HG02840 (cell line): ENCODE data around the gene TMOD1.

Experiments used
- ATAC-seq: cut with Tn5 transposase; IDR thresholded peaks from one replicate; pipeline ENCODE4 v1.9.1; 2021; ENCODE audit warnings: mild to moderate bottlenecking, moderate library complexity, moderate number of reproducible peaks; ENCODE audit not compliant: unreplicated experiment, low FRiP score

TMOD1 gene

DNA sequence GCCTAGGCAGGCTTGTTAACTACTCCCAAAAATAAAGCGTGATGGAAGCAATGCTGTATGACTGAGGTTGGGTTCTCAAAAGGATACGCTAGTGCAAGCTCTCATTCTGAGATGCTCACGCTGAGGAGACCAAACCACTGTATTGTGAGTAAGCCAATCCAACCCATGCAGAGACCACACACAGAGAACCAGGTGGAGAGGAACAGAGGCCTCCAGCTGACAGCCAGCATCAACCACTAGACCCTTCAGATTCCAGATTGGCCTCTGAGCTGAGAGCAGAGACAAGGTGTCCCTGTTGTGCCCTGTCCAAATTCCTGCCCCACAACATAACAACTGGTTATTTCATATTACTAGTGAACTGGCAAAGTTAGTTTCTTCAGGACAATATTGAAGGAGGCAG lies 127.2 kb downstream of the TMOD1 start:
- ATAC-seq: no peak

DNA sequence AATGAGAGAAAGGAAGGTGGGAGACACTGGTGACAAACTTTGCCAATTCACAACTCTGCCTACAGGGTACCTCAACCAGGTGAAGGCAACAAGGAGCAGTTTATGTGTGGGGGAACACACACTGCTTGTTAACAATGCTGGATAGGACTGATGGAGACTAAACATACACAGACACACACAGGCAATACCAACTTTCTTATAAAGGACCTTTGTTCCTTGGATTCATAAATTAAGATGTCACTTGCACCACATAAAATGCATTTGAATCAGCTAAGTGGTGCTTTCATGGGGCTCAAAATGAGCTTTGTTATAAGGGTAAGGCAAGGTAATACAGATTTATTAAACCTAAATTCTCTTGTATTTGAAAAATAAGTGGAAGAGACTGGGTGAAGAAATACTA lies 127.7 kb downstream of the TMOD1 start:
- ATAC-seq: no peak

DNA sequence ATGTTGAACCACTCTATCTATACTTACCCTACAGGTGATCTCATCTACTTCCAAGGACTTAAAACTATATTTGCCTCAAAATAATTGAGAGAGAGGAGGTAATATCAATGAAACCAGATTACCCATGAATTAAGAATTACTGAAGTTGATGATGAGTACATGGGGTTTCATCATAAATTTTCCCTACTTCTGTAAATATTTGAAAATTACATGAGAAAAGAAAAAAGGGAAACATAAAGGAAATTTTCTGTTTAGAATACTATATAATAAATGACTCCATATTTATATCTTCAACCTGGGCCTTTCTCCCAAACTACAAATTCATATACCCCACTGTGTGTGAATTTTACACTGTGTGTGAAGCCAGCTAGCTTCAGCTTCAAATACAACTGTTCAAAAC lies 129.1 kb downstream of the TMOD1 start:
- ATAC-seq: no peak

DNA sequence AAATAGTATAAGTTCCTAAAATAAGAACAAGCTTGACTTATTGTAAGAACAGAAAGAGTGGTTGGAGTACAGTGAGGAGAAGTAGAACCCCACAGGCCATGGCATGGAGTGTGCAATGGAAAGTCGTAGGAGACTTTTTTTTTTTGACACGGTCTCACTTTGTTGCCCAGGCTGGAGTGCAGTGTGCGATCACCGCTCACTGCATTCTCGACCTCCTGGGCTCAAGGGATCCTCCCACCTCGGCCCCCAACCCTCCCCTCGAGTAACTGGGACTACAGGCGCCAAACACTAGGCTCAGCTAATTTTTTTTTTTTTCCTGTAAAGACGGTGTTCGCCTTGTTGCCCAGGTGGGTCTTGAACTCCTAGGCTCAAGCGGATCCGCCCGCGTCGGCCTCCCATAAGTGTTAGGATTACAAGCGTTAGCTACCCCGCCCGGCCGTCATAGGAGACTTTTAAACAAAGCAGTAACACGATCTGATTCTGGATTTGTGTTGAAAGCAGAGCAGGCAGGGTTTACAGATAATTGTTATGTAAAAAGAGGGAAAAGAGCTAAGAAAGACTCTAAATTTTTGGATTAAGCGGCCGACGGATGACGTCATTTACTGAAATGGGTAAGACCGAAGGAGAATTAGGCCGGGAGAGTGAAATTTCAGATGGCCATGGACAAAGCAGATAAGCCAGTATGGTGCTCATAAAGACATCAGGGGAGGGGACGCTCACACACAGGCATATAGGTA lies 130.9 kb downstream of the TMOD1 start:
- peak; percentile 13 for ATAC-seq

DNA sequence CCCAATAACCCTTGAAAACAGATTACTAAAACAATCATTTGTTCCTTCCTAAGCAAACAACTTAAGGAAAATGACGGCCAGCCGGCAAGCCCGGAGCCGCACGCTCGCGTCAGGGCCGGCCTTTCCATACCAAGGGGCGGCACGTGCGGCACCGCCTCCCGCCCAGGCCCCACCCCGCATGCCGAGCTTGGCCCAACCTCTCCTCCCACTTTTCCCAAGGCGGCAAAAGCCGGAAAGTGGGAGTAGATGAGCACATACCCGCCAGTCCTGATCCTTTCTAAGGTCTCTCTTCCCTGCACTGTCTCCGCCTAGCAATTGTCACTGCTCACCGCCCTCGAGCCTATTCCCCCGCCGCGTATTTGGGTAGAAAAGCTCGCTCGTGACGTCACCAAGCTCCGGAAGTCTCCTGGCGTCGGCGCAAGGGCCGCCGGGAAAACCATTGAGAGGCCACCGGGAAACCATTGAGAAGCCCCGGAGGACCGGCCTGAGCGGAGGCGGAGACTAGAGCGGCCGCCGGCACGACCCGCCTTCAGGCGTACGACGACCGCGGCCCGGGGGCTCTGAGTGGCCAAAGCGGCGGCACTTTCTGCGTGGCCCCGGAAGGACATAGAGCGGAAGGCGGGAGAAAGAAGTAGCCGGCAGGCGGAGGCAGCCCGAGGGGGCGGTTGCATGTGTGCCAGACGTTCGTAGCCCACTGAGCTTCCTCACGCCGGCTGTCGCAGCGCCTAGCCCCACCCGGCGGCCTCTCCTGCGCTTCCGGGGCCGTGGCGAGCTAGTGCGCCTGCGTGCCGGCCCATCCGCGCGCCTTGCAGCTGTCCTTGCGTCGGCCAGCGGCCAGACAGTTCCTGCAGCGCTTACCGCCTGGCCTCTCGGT lies 131.8 kb downstream of the TMOD1 start, which contains the start of the genes NCBP1 and TSTD2:
NCBP1 (plus strand) TSS at position 837 of the 874 bp plus-strand sequence. CDS start 61 bp downstream, outside the sequence.
TSTD2 (minus strand) TSS at position 384 of the 874 bp plus-strand sequence. CDS start 5,806 bp downstream, outside the sequence.
- peak; percentile 90 for ATAC-seq

DNA sequence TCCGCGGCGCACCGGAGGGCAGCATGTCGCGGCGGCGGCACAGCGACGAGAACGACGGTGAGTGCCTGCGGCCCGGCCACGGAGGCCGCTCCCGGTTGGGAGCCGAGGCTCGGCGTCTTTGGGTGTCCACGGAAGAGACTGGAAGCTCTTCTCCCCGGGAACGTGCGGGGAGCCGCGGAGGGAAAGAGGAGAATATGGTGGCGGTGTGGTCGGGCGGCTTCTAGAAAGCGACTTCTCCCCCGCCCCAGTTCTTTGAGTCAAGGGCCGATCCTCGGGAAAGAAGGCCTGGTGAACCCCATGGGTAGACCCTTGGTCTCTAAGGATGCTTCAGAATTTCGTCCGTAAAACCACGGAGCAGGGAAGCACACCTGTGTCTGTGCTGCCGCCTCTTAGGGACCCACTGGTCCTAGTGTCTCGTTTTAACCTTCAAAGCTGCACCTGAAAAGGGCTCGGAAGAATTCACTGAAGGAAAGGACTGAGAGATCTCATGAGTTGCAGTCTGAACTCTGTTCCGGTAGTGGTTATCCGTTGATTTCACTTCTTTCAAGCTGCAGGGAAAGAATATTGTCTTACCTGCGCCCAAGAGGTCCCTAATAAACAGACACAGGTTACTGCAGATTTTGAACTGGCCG lies 132.5 kb downstream of the TMOD1 start:
- ATAC-seq: no peak

DNA sequence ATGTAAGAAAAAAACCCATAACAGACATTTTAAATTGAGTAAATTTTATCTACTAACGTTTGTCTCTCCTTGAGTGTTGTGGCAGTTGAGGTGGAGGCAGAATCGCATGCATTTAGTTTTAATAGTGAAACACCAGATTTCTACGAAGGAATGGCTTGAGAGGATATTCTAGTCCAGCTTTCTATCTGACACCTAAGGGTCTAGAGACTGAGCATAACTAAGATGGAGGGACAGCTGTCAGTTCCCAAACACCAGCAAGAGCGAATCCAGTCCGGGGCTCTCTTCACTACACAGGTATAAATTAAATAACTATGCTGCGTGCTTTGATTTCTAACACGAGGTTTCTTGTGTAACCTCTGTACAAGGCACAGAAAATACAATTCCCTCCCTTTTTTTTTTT lies 133.6 kb downstream of the TMOD1 start:
- ATAC-seq: no peak

DNA sequence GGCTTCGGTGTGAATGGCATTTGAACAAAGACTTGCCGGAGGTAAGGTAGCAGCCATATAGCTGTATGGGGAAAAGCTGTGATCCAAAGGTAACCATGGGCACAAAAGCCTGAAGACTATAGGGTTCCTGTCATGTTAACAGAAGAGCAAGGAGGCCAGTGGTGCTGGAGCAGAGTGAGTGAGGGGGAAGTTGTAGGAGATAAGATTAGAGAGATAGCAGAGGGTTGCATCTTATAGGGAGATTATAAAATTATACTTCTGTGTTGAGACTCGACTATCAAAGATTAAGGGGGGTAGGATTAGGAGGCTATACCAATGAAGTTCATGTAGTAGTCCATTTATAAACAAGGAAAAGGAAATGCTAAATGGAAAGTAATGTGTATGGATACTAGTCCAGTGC lies 135.4 kb downstream of the TMOD1 start:
- no peak for ATAC-seq

DNA sequence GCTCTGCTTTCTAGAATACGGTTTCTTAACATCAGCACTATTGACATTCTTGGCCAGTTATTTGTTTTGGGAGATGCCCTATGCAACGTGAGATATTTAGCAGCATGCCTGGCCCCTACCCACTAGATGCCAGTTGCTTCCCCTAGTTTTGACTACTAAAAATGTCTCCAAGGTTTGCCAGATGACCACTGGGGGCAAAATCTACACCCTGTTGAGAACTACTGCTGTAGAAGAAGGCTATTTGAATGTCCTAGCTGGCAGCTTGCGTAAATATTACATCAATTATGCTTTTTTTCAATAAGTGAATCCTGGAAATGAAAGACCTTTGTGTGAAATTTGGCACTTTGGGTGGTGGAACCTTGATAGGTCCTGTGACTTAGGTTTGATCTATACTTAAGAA lies 137.2 kb downstream of the TMOD1 start:
- ATAC-seq: no peak

DNA sequence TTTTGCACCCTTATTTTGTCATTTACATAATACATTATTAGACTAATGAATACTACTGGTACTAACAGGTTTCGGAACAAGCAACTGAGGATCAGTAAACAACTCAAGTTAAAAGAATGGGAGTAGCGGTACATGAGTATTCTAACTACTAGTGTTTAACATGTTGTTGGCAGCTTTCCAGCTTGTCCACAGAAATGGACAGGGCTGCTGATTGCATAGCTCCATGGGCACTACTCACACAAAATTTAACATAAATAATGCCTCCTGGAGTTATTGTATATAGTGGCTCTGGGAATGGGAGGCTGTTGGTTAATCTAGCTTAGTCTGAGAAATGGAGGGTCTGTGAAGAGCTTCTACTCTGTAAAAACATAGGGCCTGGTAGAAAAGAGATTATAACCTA lies 138.9 kb downstream of the TMOD1 start:
- no peak for ATAC-seq

DNA sequence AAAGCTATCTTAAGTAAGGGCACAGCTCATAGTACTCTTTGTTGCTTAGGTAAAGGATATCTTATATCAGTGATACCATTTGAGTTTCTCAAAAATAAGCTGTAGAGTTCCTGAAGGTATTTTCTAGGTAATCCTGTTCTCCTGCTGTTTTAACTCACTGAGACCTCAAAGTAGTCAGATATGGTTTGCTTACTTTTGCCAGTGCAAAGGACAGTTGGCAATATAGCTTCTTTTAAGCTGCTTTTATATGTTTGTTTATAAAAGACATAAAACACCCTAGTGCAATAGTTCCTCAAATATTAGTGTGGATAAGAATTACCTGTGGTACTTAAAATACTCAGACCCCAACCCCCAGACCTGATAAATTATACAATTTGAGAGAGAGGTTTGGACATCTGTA lies 144.3 kb downstream of the TMOD1 start:
- no peak for ATAC-seq

DNA sequence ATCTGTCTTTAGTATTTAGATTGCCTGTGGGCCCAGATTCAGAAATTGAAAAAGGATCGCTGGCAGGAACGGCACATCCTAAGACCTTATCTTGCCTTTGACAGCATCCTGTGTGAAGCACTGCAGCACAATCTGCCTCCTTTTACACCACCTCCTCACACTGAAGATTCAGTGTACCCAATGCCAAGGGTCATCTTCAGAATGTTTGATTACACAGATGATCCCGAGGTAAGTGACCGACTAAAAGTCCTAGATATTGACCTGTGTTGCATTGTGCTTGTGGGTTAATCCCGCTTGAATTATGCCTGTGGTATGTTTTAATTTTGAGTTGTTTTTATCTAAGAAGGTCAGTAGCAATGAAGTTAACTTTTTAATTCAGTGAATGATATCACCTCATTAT lies 146.5 kb downstream of the TMOD1 start:
- ATAC-seq: no peak
